RWPE2 (cell line): ENCODE measurements around the gene BCL11B.

Experiments used
- ATAC-seq: fragments of 200-7000 bp; cut with Tn5 transposase; 3 replicates; pipeline ENCODE4 v1.9.1; 2021; ENCODE audit warnings: low read depth
- DNase-seq: peaks from one replicate; pipeline ENCODE4 v3.0.0-alpha.2; 2020; ENCODE audit warnings: low spot score
- H3K27ac ChIP-seq: fragments of 450-650 bp; 2 replicates; pipeline ENCODE4 v1.5.1; 2017; ENCODE audit warnings: mild to moderate bottlenecking; ENCODE audit not compliant: poor library complexity, severe bottlenecking
- H3K27me3 ChIP-seq: fragments of 250-450 bp; sonication (Bioruptor Pico); 2 replicates; pipeline ENCODE4 v1.5.1; 2021; ENCODE audit warnings: mild to moderate bottlenecking, moderate library complexity; ENCODE audit not compliant: insufficient read depth, poor library complexity, severe bottlenecking
- H3K36me3 ChIP-seq: fragments of 250-450 bp; sonication (Bioruptor Pico); 2 replicates; pipeline ENCODE4 v1.5.1; 2020; ENCODE audit warnings: low read depth, mild to moderate bottlenecking, moderate library complexity
- H3K4me1 ChIP-seq: fragments of 250-450 bp; sonication (Bioruptor Pico); 2 replicates; pipeline ENCODE4 v1.5.1; 2021; ENCODE audit warnings: mild to moderate bottlenecking, moderate library complexity; ENCODE audit not compliant: insufficient read depth, poor library complexity, severe bottlenecking
- H3K4me3 ChIP-seq: fragments of 250-450 bp; sonication (Bioruptor Pico); 2 replicates; pipeline ENCODE4 v1.5.1; 2021; ENCODE audit warnings: mild to moderate bottlenecking, moderate library complexity; ENCODE audit not compliant: severe bottlenecking
- H3K9me3 ChIP-seq: fragments of 250-450 bp; sonication (Bioruptor Pico); 2 replicates; pipeline ENCODE4 v1.5.1; 2021; ENCODE audit warnings: mild to moderate bottlenecking, moderate library complexity; ENCODE audit not compliant: severe bottlenecking
- CTCF ChIP-seq: fragments of 450-650 bp; IDR thresholded peaks from one replicate; pipeline ENCODE4 v1.5.1; 2017; ENCODE audit warnings: mild to moderate bottlenecking, moderate library complexity; ENCODE audit not compliant: poor library complexity, severe bottlenecking

Gene BCL11B

GRCh38 chr14:99271951-99272631 lies at the start of gene BCL11B:
TSS of gene BCL11B (minus strand) at chr14:99272197. CDS start at chr14:99271218, 979 bp downstream.
- H3K27me3 ChIP-seq, result peaks cover 20% of the 10 kb centered on the region
- TF ChIP-seq CTCF, result peak; percentile 91
- peak within 1 kb of the TSS; percentile 56 for H3K4me3 ChIP-seq
- H3K36me3 ChIP-seq, result no peaks in the 10 kb centered on the region
- DNase-seq (no peak), ATAC-seq (peak; percentile 66)
- no peaks in the 10 kb centered on the region for H3K9me3 ChIP-seq
- H3K27ac ChIP-seq, result peak within 1 kb of the TSS; percentile 22
- H3K4me1 ChIP-seq, result peaks cover 8% of the 10 kb centered on the region

- no peak for DNase-seq
- Histone ChIP-seq H3K4me1 (no peaks in the 10 kb centered on the region), H3K27ac (no peak overlapping the region), H3K27me3 (no peaks in the 10 kb centered on the region), H3K4me3 (no peak overlapping the region), H3K9me3 (no peaks in the 10 kb centered on the region), H3K36me3 (no peaks in the 10 kb centered on the region)
- ATAC-seq, result no peak
- no peak for TF ChIP-seq CTCF
Measured at GRCh38 chr14:99321236-99321925, 49.4 kb upstream of the BCL11B start.

GRCh38 chr14:99320621-99321235 lies 48.7 kb upstream of the BCL11B start:
- ATAC-seq, result no peak; the same call in 2 of the 3 replicates
- no peaks in the 10 kb centered on the region for H3K4me1 ChIP-seq

GRCh38 chr14:99320105-99320572 lies 48.1 kb upstream of the BCL11B start:
- Histone ChIP-seq H3K9me3 (no peaks in the 10 kb centered on the region), H3K36me3 (no peaks in the 10 kb centered on the region), H3K4me1 (no peaks in the 10 kb centered on the region), H3K27ac (no peak overlapping the region), H3K27me3 (no peaks in the 10 kb centered on the region), H3K4me3 (no peak overlapping the region)
- ATAC-seq (peak; percentile 57; the same call in 2 of the 3 replicates), DNase-seq (no peak)
- peak; percentile 93 for TF ChIP-seq CTCF

More at GRCh38 chr14:99320621-99321235, 48.7 kb upstream of the BCL11B start:
- no peak for DNase-seq
- TF ChIP-seq CTCF, result no peak
- Histone ChIP-seq H3K9me3 (no peaks in the 10 kb centered on the region), H3K36me3 (no peaks in the 10 kb centered on the region), H3K27ac (no peak overlapping the region), H3K4me3 (no peak overlapping the region), H3K27me3 (no peaks in the 10 kb centered on the region)
